SH-SY5Y (cell line): ENCODE data around the gene CHD2.

Source experiments
- GATA2 ChIP-seq: IDR thresholded peaks from 2 replicates; pipeline ENCODE4 v1.6.1; 2011; ENCODE audit warnings: mild to moderate bottlenecking, low read depth, low read length
- GATA3 ChIP-seq: IDR thresholded peaks from 2 replicates; pipeline ENCODE4 v1.6.1; 2011; ENCODE audit warnings: low read depth, mild to moderate bottlenecking, low read length, moderate library complexity

DNA sequence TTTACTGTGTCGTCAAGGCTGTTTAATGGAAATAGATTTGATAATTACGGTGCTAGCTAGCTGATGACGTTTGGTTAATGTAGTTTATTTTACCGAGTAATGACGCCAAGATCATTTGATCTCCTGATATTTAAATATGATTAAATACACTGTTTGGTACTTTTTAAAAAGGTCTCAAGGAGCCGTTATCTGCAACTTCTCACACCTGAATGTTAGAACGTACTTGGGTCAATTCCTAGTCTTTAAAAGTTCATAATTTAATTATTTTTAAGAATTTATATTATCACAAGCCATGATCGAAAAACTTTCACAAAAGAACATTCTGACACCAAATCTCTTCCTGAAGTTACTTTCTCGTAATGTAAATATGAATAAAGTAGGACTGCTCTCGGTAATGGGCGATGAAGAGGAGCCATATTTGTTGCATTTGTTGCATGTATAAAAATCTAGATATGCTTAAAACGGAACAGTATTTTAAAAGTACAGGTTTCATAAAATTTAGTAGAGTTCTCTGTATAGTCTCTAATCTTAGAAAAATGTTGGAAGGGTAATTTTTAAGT, 16.2 kb upstream of the CHD2 start:
- TF ChIP-seq GATA2 (no peak), GATA3 (no peak)
